Measurements from ENCODE around the gene NCAM1. TPM values are rescaled to one million over a fixed set of nuclear protein-coding genes. Genes with fewer than 3 reads are reported as not detected.

NCAM1 gene
- total RNA-seq, 3 donors from 2014 or later: 3.6 to 17.9 (median 6.1) TPM

- intact Hi-C loops (cut with DNase I; ENCODE audit: low total_unique reads): no loop called here
- Histone ChIP-seq H3K9me3 (no peaks in the 10 kb centered on the region), H3K27ac (no peak overlapping the region), H3K36me3 (no peaks in the 10 kb centered on the region), H3K4me3 (no peak overlapping the region), H3K4me1 (no peaks in the 10 kb centered on the region), H3K27me3 (no peaks in the 10 kb centered on the region)
- no peak for TF ChIP-seq POLR2AphosphoS5 (IDR thresholded peaks at IDR 0.05)
- DNase-seq (ENCODE audit: low spot score in 2 of 2): no peak
These were observed 62.0 kb downstream of the NCAM1 start for GRCh38 chr11:113023228-113023627.

DNA sequence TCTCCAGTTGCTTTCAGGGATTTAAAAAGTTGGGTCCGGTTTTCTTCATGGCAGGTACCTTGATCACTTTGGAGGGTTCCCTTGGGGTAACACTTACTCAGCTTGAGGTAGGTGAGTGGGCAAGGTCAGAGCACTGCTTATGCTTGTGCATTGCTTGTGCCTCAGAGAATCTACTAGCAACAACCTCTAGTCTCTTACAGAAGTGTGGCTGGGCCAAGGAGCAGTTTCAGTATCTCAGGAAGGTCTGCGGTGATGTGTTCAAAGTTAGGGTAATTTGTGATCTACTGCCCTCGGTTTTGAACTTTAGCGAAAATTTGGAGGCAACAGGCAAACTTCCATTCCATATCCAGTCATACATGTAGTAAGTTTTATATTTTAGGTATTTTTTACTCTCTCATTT, 62.8 kb downstream of the NCAM1 start:
- H3K27ac ChIP-seq: no peak overlapping the region
- TF ChIP-seq POLR2AphosphoS5 (IDR thresholded peaks at IDR 0.05): no peak
- no peak for TF ChIP-seq CTCF (IDR thresholded peaks at IDR 0.05)
- TF ChIP-seq POLR2A (IDR thresholded peaks at IDR 0.05): no peak
- H3K4me1 ChIP-seq: no peaks in the 10 kb centered on the region
- no peak overlapping the region for H3K4me3 ChIP-seq
- no peaks in the 10 kb centered on the region for H3K36me3 ChIP-seq
- H3K27me3 ChIP-seq: no peaks in the 10 kb centered on the region
- DNase-seq (ENCODE audit: low spot score in 2 of 2): no peak
- no peaks in the 10 kb centered on the region for H3K9me3 ChIP-seq
- intact Hi-C loops (cut with DNase I; ENCODE audit: low total_unique reads): no loop called here

GRCh38 chr11:113026778-113027177, 65.6 kb downstream of the NCAM1 start:
- no peak overlapping the region for H3K27ac ChIP-seq
- no peaks in the 10 kb centered on the region for H3K36me3 ChIP-seq
- H3K4me1 ChIP-seq: no peaks in the 10 kb centered on the region
- H3K9me3 ChIP-seq: no peaks in the 10 kb centered on the region
- TF ChIP-seq CTCF (IDR thresholded peaks at IDR 0.05) (no peak), POLR2A (IDR thresholded peaks at IDR 0.05) (no peak), POLR2AphosphoS5 (IDR thresholded peaks at IDR 0.05) (no peak)
- no peaks in the 10 kb centered on the region for H3K27me3 ChIP-seq
- no peak overlapping the region for H3K4me3 ChIP-seq
- DNase-seq (ENCODE audit: low spot score in 2 of 2): no peak
- intact Hi-C loops (cut with DNase I; ENCODE audit: low total_unique reads): no loop called here

DNA sequence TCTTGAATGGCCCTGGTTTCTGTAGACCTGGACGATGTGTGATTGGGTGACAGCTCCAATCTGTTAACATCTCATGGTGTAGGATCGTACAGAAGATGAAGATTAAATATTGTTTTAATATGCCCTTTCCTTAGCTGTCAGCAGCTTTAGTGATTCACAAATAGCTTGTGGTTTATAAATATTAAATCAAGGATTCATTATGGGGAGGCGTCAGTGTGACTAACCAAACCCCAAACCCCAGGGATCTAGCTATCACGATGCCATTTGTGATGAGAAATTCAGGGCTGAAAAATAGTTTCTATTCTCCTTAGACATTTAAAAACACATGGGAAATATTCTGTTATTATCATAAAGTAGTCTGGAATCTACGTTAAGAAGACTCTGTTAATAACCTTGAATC, 73.4 kb downstream of the NCAM1 start:
- no peak overlapping the region for H3K4me3 ChIP-seq
- H3K4me1 ChIP-seq: no peaks in the 10 kb centered on the region
- intact Hi-C loops (cut with DNase I; ENCODE audit: low total_unique reads): no loop called here
- no peaks in the 10 kb centered on the region for H3K27me3 ChIP-seq
- no peaks in the 10 kb centered on the region for H3K9me3 ChIP-seq
- no peak overlapping the region for H3K27ac ChIP-seq
- no peak for TF ChIP-seq CTCF (IDR thresholded peaks at IDR 0.05)
- no peaks in the 10 kb centered on the region for H3K36me3 ChIP-seq
- DNase-seq (ENCODE audit: low spot score in 2 of 2): no peak

- no peaks in the 10 kb centered on the region for H3K36me3 ChIP-seq
- H3K4me3 ChIP-seq: no peak overlapping the region
- no peak overlapping the region for H3K27ac ChIP-seq
- TF ChIP-seq POLR2AphosphoS5 (IDR thresholded peaks at IDR 0.05): no peak
- TF ChIP-seq POLR2A (IDR thresholded peaks at IDR 0.05): no peak
- TF ChIP-seq CTCF (IDR thresholded peaks at IDR 0.05): no peak
- no peaks in the 10 kb centered on the region for H3K27me3 ChIP-seq
- no peaks in the 10 kb centered on the region for H3K4me1 ChIP-seq
- DNase-seq (ENCODE audit: low spot score in 2 of 2): no peak
- intact Hi-C loops (cut with DNase I; ENCODE audit: low total_unique reads): no loop called here
- H3K9me3 ChIP-seq: no peaks in the 10 kb centered on the region
These were observed 74.5 kb downstream of the NCAM1 start for GRCh38 chr11:113035708-113036107.

DNA sequence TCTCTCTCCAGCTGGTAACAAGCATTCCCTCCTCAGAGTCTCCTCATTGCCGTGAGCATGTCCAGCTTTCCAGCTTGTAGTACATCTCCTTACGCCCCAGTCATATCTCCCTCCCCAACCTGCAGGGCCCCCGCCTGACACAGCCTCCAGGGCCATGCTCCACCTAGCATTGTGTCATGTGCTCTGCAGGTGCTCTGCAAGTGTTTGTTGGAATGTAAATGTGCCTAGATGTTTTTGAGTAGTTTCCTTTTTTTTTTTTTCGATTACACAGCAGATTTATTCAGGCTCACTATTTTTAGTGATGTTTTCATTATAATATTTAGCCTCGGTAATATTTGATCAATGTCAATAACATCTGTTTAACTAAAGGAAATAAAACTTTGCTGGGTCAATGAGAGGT, 82.5 kb downstream of the NCAM1 start:
- Histone ChIP-seq H3K27me3 (no peaks in the 10 kb centered on the region), H3K4me3 (no peak overlapping the region), H3K36me3 (no peaks in the 10 kb centered on the region), H3K27ac (no peak overlapping the region), H3K4me1 (no peaks in the 10 kb centered on the region), H3K9me3 (no peaks in the 10 kb centered on the region)
- intact Hi-C loops (cut with DNase I; ENCODE audit: low total_unique reads): no loop called here
- no peak for DNase-seq (ENCODE audit: low spot score in 2 of 2)
- no peak for TF ChIP-seq POLR2A (IDR thresholded peaks at IDR 0.05)
- TF ChIP-seq CTCF (IDR thresholded peaks at IDR 0.05): no peak
- TF ChIP-seq POLR2AphosphoS5 (IDR thresholded peaks at IDR 0.05): no peak
